ENCODE results near the gene CHD5.

Gene CHD5

DNA sequence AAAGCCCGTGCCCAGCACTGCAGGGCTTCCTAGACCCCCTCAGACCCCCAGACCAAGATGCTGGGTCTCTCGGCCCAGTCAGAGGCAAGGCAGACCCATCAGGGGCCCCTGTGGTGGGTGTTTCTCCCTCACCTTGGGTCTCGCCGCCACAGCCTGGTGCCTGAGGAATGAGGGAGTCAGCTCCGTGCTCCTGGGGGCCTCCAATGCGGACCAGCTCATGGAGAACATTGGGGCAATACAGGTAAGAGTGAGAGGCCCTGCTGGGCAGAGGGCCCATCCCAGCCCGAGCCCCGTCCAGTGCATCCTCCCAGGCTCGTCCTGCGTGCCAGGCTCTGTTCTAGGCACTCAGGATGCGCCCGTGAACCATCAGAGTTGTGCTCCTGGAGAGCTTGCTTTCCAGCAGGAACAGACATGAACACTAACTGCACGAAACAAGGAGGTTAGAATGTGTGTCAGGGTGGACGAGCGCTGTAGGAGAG is 83.0 kb downstream of the CHD5 start:
- TF ChIP-seq, protein P1, sequence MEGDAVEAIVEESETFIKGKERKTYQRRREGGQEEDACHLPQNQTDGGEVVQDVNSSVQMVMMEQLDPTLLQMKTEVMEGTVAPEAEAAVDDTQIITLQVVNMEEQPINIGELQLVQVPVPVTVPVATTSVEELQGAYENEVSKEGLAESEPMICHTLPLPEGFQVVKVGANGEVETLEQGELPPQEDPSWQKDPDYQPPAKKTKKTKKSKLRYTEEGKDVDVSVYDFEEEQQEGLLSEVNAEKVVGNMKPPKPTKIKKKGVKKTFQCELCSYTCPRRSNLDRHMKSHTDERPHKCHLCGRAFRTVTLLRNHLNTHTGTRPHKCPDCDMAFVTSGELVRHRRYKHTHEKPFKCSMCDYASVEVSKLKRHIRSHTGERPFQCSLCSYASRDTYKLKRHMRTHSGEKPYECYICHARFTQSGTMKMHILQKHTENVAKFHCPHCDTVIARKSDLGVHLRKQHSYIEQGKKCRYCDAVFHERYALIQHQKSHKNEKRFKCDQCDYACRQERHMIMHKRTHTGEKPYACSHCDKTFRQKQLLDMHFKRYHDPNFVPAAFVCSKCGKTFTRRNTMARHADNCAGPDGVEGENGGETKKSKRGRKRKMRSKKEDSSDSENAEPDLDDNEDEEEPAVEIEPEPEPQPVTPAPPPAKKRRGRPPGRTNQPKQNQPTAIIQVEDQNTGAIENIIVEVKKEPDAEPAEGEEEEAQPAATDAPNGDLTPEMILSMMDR (IDR thresholded peaks at IDR 0.05), result no peak

DNA sequence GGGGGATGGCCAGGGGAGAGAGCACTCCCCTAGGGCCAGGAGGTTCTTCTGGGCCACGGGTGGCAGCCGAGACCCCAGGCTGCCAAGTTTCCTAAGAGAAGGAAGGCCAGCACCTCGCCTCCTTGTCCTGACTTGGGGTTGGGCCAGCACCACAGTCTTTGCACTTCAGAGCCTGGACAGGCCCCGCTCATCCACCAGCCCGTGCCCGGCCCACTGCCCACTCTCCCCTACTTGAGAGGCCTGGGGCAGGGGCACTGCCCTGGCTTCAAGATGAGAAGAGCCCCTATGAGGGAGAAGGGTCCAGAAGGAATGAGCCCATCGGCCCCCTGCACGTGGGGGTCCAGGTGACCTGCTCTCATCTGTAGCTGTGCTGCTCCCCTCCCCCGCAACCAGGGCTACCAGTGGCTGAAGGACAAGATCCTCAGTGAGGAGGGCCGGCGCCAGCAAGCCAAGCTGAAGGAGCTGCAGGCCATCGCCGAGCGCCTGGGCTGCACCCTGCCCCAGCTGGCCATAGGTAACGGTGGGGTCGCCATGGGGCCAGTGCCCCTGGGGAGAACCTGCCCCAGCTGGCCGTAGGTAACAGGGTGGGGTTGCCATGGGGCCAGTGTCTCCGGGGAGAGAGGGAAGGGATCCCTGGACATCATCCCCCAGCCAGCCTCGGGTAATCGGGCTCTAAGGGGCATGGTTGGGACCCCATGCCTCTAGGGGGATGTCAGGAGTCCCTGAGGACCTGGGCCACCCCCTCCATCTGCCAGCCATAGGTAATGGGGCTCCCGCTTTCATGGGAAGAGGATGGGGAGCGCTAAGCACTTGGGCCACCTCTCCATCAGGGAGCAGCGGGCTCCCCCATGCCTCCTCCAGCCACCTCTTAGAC is 83.6 kb downstream of the CHD5 start:
- TF ChIP-seq, protein P1 (IDR thresholded peaks at IDR 0.05), result no peak

DNA sequence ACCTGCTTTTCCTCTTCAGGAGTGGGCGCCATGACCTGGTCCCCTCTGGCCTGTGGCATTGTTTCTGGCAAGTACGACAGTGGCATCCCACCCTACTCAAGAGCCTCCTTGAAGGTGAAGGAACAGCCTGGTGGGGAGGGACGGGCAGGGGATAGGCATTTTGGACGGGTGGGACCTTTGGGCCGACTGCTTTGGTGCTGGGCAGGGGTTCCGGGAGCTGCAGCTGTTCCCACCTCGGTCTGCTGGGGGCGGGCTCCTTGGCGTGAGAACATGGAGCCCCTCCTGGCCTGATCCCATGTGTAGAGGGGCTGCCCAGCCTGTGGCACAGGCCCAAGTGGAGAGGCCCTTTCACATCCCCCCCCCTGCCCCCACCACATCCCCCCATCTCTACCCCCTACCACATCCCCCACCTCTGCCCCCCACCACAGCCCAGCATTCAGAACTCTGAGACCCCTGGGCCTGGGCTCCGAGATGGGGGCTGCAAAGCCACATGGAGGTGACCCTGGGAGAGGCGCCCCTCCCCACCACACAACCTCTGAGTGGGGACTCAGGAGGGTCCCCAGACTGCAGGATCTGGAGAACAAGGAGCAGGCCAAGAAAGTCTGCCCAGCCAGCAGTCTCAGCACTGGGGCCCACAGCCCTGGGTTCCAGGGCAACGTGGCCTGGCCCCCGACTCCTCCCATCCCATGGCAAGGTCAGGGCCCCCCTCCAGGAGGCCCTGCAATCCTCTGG is 84.4 kb downstream of the CHD5 start:
- TF ChIP-seq, protein P1 (IDR thresholded peaks at IDR 0.05), result no peak

DNA sequence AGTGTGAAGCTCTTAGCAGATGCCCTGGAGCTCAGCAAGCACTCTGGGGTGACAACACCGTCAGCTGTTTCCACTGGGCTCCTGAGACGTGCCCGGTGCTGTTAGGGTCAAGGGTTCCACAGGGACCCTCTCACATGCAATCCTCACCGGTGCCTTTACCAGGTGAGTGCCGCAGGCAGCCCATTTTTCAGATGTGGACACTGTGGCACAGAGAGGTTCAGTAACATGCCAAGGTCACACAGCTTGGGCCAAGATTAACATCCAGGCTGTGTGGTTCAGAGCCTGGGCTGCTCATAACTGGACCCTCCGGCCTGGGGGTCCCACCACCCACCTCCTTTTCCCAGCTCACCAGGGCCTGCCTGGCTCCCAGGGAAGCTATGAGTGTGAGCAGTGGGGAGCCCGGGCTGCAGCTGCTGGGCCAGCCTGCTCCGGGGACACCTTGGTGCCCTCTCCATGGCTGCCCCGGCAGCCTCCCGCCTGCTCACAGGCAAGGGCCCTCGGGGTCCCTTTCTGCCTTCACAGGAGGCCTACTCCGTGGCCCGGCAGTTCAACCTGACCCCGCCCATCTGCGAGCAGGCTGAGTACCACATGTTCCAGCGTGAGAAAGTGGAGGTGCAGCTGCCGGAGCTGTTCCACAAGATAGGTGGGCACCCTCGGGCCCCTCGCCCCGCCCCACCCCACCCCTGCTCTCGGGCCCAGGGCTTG is 85.2 kb downstream of the CHD5 start:
- TF ChIP-seq, protein P1 (IDR thresholded peaks at IDR 0.05), result no peak

DNA sequence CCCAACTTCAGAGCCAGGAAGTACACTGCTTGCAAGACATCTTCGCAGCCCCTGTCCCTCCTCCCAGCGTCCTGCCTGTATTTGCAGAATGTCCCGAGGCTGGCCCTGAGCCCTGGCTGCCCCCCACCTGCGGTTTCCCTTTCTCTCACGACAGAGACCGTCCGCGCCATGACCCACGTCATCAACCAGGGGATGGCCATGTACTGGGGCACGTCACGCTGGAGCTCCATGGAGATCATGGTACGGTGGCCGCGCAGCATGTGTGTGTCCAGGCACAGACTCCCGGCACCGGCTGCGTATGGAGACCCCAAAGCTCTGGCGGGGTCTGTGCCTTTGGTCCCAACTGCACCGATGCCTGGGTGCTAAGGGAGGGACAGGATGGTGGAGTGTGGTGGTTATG is 85.9 kb downstream of the CHD5 start:
- TF ChIP-seq, protein P1 (IDR thresholded peaks at IDR 0.05), result no peak

DNA sequence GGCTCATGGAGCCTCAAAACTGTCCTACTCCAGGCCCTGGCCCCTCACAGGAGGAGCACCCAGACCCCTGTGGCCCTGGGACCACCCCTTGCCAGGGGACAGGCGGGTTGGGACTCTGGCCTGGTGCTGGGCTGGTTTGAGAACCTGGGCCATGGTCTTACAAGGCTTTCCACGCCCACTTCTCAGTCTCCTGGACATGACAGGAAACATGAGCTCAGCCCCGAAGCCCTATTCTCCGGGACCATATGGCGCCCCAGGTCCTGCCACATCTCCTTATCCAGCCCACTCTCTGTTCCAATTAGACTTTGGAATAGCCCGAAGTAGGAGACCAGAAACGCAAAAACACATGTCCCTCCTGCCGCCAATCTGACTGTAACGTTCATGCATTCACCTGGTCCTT is 86.5 kb downstream of the CHD5 start:
- TF ChIP-seq, protein P1 (IDR thresholded peaks at IDR 0.05), result no peak

DNA sequence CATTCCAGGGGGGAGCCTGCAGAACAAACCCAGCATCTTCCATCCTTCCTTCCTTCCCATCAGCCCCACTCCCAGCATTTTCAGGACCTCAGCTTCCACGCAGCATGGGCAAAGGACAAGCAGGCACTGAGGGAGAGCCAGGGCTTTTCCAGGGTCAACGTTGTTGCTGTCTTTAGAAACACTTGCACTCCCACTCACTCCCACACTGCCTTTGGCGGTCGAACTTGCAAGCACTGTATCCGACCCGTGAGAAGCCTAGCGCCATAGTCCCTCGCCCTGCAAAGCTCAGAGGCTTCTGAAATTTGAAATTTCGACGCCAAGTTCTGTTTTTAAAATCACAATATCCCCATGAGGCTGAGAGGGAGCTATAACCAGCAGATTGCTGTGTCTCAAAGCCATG is 87.0 kb downstream of the CHD5 start:
- TF ChIP-seq, protein P1 (IDR thresholded peaks at IDR 0.05), result no peak

All from LNCAP (cell line).